GM11168 (cell line): Measurements from ENCODE around the gene SOX10.

Experiments
- in situ Hi-C: fragments of 300-500 bp; cut with MboI; formaldehyde crosslinking; loops from one replicate; pipeline ENCODE4 v1.12.0; 2022; ENCODE audit warnings: low sequenced_read_pairs; ENCODE audit not compliant: unreplicated experiment

Gene SOX10

GRCh38 chr22:37983860-37984791 is at the start of gene SOX10:
TSS of gene SOX10 (minus strand) at chr22:37984555. CDS start at chr22:37983784, 771 bp downstream.
- in situ Hi-C loops: no loop called here

- in situ Hi-C loops: no loop called here
Observed at GRCh38 chr22:38033522-38034277, 49.3 kb upstream of the SOX10 start.

- in situ Hi-C loops: no loop called here
Observed at GRCh38 chr22:38032681-38033521, 48.5 kb upstream of the SOX10 start.

GRCh38 chr22:38031491-38031890 is 47.1 kb upstream of the SOX10 start:
- in situ Hi-C loops: no loop called here

GRCh38 chr22:38030311-38031133 is 46.2 kb upstream of the SOX10 start:
- in situ Hi-C loops: no loop called here

GRCh38 chr22:38029901-38030300 is 45.5 kb upstream of the SOX10 start:
- in situ Hi-C loops: no loop called here

GRCh38 chr22:38029370-38029769 is 45.0 kb upstream of the SOX10 start:
- in situ Hi-C loops: no loop called here

GRCh38 chr22:38028344-38029130 is 44.2 kb upstream of the SOX10 start:
- in situ Hi-C loops: no loop called here

- in situ Hi-C loops: no loop called here
Observed at GRCh38 chr22:38027487-38027886, 43.1 kb upstream of the SOX10 start.

GRCh38 chr22:38026130-38027111 is 42.1 kb upstream of the SOX10 start:
- in situ Hi-C loops: no loop called here

GRCh38 chr22:38025514-38025913 is 41.2 kb upstream of the SOX10 start:
- in situ Hi-C loops: no loop called here

GRCh38 chr22:38023045-38023444 is 38.7 kb upstream of the SOX10 start:
- in situ Hi-C loops: no loop called here

GRCh38 chr22:38021206-38021605 is 36.9 kb upstream of the SOX10 start:
- in situ Hi-C loops: no loop called here

- in situ Hi-C loops: no loop called here
Observed at GRCh38 chr22:38018938-38019827, 34.8 kb upstream of the SOX10 start.

GRCh38 chr22:38017939-38018885 is 33.9 kb upstream of the SOX10 start:
- in situ Hi-C loops: no loop called here
